Erythroblast (primary cell): ENCODE data around the gene KCNC3.
"Not testable (repeated sequence)": the region's sequence is repeated elsewhere in the genome, so short reads cannot be mapped to it uniquely, and the experiment has no call there.

Experiments used
- DNase-seq, 2 experiments: peaks; one replicate each; lab custom pipeline; 2025; lab: John Stamatoyannopoulos, UW
- GATA1 ChIP-seq: IDR thresholded peaks from 2 replicates; pipeline ENCODE4 v1.6.1; 2011; ENCODE audit warnings: low read depth, mild to moderate bottlenecking, control low read depth, low read length, moderate library complexity
- POLR2A ChIP-seq: IDR thresholded peaks from 2 replicates; pipeline ENCODE4 v1.6.1; 2011; ENCODE audit warnings: mild to moderate bottlenecking, low read length

KCNC3 gene

GRCh38 chr19:50334741-50335421 lies 5.7 kb upstream of the KCNC3 start:
- TF ChIP-seq POLR2A (no peak), GATA1 (no peak)
- no peak for DNase-seq

GRCh38 chr19:50333737-50334617 lies 4.8 kb upstream of the KCNC3 start:
- DNase-seq: peak; percentile 80 to 90
- TF ChIP-seq POLR2A (peak; percentile 21), GATA1 (no peak)

- no peak for TF ChIP-seq POLR2A
- TF ChIP-seq GATA1: no peak
- peak; percentile 81 to 90 for DNase-seq
Observed at GRCh38 chr19:50333235-50333736, 4.1 kb upstream of the KCNC3 start.

GRCh38 chr19:50332244-50333038 lies 3.3 kb upstream of the KCNC3 start:
- TF ChIP-seq GATA1 (no peak), POLR2A (no peak)

DNA sequence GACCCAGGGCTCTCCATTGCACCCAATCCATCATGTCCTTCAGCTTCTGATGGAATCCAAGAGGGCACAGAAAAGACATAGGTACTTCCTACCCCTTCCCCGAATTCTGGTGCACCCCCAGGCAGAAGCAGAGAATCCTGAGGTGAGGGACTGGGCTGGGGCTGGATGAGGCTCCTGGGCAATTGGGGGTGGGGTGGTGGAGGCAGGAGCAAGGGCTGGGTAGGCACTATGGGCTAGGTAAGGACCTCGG lies 2.7 kb upstream of the KCNC3 start:
- DNase-seq: no peak
- TF ChIP-seq POLR2A (no peak), GATA1 (no peak)

More at GRCh38 chr19:50332244-50333038, 3.3 kb upstream of the KCNC3 start:
- DNase-seq: no peak

DNA sequence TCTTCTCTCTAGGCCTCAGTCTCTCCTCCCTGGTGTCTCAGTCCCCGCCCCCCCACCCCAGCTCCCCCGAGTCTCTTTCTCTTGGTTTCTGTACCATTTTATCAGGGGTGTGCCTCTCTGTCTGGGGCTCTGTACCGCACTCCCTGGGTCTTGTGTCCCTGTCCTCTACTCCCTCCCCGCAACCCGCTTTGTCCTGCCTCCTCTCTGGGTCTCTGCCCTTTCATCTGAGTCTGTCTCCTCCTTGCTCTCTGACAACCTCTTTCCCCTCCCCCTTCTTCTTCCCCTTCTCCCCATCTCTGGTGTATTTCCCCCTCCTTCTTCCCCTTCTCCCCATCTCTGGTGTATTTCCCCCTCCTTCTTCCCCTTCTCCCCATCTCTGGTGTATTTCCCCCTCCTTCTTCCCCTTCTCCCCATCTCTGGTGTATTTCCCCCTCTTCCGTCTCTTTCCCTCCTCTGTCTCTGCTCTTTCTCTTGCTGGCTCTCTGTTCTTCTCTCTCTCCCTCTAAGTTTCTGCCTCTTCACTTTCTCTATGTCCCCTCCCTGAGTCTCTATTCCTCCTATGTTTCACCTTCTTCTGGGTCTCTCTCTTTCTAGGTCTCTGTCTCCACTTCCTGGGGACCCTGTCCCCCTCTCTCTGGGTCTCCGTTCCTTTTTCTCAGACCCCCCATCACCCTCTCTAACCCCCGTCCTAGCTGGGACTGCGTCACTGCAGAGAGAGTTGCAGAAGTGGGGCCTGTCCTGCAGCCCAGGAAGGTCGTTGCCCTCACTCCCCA lies 2.2 kb upstream of the KCNC3 start:
- DNase-seq: no peak

GRCh38 chr19:50330365-50331078 lies 1.3 kb upstream of the KCNC3 start:
- DNase-seq: peak; percentile 58 to 76
- no peak for TF ChIP-seq POLR2A
- TF ChIP-seq GATA1: no peak

More for the DNA sequence above, 2.2 kb upstream of the KCNC3 start:
- TF ChIP-seq GATA1: no peak
- TF ChIP-seq POLR2A: no peak

DNA sequence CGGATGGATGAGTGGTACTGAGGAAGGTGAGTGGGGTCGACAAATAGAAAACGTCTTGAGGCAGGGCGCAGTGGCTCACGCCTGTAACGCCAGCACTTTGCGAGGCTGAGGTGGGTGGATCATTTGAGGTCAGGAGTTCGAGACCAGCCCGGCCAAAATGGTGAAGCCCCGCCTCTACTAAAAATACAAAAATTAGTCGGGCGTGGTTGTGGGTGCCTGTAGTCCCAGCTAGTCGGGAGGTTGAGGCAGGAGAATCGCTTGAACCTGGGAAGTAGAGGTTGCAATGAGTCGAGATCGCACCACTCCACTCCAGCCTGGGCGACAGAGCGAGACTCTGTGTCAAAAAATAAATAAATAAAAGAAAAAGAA lies 733 bp upstream of the KCNC3 start:
- not testable (repeated sequence) for DNase-seq

DNA sequence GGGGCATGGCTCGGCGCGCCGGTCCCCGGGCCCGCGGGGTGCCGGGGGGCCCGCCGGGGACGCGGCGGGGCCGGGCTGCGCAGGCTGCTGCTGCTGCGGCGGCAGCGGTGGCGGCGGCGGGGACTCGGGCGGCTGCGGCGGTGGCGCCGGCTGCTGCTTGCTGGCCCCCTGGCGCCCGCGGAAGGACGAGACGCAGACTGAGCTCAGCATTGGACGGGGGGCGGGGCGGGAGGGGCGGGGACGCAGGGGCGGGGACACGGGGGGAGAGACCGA lies 368 bp downstream of the KCNC3 start:
- TF ChIP-seq POLR2A: no peak
- TF ChIP-seq GATA1: no peak
- no peak for DNase-seq

- TF ChIP-seq POLR2A (no peak), GATA1 (no peak)
- peak; percentile 60 to 70 for DNase-seq
Observed at GRCh38 chr19:50328224-50328872, 829 bp downstream of the KCNC3 start.

DNA sequence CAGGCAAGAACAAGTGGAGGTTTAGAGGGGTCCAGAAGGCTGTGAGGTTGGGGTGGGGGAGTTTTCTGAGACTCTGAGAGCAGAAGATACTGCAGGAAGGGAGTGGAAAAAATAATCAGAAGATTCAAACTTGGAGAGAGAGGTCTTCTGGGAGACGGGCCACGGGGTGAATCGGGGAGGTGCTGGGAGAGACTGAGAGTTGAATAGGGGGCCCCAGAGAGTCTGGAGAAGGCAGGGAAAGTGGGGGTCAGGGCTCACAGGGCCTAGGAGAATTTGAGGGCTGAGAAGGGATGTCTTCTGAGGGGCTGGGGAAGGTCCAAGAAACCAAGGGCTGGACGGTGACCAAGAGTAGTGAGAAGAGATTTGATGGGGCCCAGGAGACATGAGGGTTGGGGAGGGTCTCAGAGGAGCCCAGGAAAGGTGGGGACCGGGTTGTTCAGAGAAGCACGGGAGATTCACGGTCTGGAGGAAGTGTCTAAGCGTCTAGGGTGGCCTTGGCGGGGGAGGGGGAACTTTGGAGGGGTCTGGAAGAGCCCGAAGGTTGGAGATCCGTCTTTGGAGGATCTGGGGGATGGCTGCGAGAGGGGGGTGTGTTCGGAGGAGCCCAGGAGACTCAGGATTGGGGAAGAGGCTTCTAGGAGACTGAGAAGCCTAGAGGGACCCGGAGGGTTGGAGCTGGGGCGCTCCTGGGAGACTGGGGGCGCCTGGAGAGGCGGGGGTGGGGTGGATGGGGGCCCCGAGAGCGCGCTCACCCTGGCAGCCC lies 1.5 kb downstream of the KCNC3 start:
- no peak for TF ChIP-seq GATA1
- TF ChIP-seq POLR2A: no peak
- DNase-seq: no peak

- TF ChIP-seq POLR2A (no peak), GATA1 (no peak)
- no peak for DNase-seq
Observed at GRCh38 chr19:50327013-50327412, 2.2 kb downstream of the KCNC3 start.
